GM19238 (cell line): ENCODE measurements around the gene PFN3.
A peak's percentile ranks its signal among the peaks of the same experiment; 100 is the strongest.
"Not testable (repeated sequence)": the region's sequence is repeated elsewhere in the genome, so short reads cannot be mapped to it uniquely, and the experiment has no call there.

ENCODE experiments used
- DNase-seq: peaks from one replicate; pipeline ENCODE4 v3.0.0; 2011; ENCODE audit warnings: low spot score; ENCODE audit not compliant: insufficient read length

The PFN3 gene

DNA sequence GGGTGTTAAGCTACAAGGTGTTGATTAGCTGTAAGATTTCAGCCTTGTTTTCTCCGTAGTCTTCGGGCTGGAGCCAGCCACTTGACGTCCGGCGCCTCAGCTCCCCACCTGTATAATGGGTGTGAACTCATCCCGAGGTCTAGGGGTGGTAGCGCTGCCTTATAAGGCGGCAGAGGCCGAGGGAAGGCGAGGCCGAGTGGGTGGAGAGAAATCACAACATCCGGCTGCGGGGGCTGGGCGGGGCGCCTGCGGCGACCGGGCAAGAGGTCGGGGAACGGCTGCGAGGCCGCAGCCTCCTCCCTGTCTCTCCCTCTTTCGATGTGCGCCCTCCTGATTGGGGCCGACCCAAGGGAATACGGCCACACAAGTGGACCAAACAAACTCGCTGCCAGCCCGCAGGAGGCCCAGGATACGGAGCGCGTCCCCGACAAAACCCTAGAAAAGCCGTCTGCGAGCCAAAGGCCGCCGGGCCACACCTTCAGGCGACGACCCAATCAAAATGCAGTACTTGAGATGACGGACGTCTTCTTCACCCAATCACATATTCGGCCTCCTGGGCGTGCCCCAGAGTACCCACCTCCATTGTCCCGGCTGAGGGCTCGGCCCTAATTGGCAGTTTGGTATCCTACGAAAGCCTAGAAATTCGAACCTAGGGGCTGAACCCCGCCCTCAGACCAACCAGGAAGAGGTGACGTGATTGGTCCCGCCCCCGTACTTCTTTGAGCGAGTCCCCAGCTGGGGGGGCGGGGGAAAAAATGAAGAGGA, 25.5 kb upstream of the PFN3 start:
- peak; percentile 94 for DNase-seq

DNA sequence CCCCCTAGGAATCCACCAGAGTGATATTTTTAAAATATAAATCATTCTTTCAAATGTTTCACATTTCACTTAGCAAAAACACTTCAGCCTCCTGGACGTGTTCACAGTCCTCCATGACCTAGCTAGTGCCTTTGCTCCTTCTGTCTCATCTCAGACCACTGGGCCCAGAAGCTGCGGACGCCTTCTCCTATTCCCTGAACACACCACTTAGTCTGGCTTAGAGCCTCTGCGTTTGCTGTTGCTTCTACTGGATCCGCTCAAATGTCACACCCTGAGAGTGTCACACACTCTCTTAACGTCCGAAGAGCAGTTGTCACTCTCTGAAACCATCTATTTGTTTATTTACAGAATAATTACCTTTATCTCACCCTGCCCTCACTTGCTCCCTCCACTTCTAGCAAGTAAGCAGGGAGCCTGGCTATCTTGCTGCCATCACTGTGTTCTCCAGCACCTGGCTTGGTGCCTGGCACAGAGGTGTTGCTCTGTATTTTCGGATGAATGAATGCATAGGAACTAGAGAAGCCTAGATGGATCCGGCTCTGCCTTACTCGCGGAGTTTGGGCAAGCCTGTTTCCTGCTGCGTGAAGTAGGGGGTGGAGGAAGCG, 24.8 kb upstream of the PFN3 start:
- no peak for DNase-seq

DNA sequence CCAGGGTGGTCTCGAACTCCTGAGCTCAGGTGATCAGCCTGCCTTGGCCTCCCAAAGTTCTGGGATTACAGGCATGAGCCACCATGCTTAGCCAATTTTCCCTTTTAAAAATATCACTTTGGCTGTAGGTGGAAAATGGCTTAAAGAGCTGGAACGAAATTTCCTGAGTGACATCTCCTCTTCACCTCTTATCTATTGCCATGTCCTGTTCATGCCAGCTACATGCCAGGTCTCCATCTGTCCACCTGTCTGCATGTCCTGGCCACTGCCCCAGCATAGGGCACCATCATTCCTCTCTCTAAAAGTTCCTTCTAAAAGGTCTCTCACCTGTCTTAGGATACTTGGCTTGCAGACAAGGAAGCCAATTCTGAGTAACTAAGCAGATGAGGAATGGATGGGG, 23.2 kb upstream of the PFN3 start:
- DNase-seq: no peak

DNA sequence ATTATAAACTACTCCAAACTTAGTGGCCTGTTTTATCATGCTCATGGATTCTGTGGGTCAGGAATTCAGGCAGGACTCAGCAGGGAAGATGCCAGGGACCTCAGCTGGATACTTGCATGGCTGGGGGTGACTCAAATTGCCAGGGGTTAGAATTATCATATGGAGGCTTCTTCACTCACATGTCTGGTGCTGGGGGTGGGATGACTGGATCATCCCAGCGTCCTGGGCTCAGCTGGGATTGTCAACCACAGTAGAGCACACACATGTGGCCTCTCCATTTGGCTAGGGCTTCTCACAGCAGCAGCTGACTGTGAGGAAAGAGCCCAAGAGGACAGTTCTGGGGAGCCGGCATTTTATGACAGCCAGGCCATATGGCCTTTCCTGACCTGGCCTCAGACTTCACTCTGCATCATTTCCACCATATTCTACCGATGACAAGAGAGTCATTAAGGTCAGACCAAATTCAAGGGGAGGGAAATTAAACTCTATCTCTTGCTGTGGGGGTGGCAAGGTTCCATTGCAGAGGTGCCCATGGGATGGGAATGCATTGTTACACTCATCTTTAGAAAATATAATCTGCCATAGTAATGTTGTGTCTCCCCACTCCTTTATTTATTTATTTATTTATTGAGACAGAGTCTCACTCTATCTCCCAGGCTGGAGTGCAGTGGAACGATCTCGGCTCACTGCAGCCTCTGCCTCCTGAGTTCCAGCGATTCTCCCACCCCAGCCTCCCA, 20.8 kb upstream of the PFN3 start:
- DNase-seq: no peak

DNA sequence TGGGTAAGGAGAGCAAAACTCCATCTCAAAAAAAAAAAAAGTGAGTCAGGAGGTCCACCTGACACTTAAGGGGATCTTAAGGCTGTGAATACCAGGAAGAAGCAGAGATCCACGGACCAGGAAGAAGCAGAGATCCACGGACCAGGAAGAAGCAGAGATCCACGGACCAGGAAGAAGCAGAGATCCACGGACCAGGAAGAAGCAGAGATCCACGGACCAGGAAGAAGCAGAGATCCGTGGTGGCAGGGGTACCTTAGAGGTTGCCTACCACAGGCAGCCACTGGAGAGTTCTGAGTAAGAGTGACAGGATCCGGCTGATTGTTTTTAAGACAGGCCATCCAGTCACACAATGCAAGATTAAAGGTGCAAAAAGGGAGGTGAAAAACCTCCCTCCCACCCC, 20.0 kb upstream of the PFN3 start:
- not testable (repeated sequence) for DNase-seq

DNA sequence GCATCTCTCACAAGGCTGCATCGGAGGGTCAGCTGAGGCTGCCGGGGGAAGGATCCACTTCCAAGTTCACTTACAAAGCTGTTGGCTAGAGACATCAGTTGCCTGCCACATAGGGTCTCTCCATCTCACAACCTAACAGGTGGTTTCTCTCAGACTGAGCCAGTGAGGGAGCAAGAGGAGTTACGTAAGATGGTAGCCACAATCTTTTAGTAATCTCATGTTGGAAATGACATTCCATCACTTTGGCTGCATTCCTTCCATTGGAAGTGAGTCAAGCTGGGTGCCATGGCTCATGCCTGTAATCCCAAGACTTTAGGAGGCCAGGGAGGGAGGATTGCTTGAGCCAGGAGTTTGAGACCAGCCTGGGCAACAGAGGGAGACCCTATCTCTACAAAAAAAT, 18.6 kb upstream of the PFN3 start:
- no peak for DNase-seq

DNA sequence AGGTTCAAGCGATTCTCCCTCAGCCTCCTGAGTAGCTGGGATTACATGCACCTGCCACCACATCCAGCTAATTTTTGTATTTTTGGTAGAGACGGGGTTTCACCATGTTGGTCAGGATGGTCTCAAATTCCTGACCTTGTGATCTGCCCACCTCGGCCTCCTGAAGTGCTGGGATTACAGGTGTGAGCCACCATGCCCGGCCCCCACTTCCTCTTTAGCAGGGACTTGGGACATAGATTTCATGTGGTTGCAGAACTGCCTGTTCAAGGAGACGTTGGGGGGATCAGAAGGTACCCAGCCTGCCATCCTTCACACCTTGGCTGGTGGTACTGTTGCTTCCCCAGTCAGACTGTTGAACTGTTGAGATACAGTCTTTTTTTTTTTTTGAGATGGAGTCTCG, 16.6 kb upstream of the PFN3 start:
- DNase-seq: not testable (repeated sequence)

DNA sequence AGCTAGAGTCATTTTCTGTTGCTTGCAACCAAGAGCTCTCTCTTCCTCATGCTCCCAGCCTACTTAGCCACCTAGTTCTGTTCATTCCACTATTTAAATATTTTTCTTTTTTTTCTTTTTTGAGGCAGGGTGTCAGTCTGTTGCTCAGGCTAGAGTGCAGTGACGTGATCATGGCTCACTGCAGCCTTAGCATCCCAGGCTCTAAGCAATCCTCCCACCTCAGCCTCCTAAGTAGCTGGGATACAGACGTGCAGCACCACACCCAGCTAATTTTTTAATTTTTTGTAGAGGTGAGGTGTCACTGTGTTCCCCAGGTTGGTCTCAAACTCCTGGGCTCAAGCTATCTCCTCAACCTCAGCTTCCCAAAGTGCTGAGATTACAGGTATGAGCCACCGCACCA, 14.0 kb upstream of the PFN3 start:
- DNase-seq: no peak

DNA sequence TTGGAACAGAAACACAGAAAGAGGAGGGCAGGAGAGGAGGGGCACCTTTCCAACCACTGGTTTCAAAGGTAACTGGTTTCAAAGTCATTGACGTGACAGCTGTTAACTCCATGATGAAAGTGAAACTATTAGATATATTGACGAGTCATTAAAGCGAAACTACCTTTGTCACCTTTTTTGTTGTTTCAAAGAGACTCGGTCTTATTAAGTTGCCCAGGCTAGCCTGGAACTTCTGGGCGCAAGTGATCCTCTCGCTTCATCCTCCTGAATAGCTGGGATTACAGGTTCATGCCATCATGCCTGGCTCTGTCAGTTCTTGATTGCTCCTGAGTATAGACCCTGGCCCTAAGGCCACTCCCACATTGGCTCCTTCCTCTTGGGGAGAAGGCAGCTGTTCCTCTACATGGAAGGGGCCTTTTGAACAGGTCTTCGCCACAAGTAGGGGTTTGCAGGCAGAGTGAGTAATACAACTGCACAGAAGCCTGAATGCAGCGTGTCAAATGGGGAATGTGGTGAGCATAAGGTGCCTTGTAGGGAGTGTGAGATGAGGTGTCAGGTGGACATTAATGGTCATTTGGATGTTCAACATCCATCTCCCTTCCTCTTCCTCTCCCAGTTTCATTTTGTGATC, 12.3 kb upstream of the PFN3 start:
- no peak for DNase-seq

DNA sequence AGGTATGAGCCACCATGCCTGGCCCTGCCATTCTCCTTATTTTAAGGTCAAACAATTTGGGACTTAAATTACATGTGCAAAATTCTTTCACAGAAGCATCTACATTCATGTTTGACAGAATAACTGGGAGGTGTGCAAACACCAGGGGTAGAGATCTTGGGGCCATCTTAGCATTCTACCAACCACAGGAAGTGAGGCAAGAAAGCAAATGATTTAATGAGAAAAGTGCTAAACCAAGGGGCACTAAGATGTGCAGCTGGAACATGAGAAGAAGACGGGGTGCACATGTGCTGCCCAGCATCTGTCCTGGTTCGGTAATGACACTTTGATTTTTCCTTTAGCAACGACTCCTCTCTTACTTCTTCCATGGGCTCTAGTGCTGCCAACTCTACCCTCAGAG, 10.1 kb upstream of the PFN3 start:
- DNase-seq: no peak

DNA sequence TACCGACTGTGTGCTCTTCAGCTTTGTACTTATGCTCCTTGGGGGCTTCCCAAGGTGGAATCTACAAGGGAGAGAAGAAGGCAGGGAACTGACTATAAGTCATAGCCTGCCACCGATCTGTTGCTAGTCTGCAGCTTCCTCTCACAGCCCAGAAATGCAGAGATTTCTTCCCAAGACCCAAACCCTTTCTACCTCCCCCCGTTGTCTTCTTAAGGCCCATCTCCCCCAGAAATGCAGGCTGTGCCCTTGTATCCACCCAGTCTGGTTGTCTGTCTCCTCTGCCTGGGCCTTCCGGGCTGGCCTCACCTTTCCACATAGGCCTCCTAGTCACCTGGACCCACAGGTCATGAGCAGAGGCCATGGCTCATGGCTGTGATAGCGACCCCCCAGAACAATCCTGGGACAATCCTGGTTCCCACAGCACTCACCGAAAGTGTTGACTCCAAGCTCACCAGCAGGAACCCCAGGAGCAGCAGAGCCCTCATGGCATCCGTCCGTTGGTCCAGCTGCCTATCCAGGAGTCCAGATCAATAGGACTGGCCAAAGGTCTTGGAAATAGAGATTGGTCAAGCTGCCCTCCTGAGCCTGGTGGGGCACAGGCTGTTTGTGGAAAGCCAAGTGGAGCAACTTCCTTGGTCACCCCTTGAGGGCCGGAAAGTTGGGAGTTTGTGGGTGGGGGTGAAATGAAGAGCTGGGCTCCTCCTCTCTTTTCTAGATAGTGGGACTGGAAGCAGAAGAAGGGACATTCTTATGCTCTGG, 8.8 kb upstream of the PFN3 start, which contains the start of gene F12:
Gene F12 (minus strand): TSS at position 522 of the 759 bp plus-strand sequence. CDS start 37 bp downstream, at position 485.
- no peak for DNase-seq

DNA sequence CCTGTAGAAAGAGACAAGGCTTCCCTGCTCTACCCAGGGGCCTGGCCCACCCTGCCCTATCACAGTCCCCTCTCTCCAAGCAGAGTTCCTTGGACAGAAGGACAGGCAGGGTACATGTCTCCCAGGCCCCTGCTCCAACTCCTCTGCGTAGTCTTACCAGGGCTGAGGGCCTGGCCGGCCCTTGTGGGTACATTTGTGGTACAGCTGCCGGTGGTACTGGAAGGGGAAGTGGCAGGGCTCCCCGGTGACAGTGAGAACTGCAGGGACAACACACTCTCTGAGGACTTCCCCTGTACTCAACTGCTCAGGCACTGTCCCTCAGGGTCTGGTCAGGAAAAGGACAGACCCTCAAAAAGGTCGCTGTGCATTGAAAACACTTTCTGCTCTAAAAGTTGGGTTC, 5.3 kb upstream of the PFN3 start:
- no peak for DNase-seq

DNA sequence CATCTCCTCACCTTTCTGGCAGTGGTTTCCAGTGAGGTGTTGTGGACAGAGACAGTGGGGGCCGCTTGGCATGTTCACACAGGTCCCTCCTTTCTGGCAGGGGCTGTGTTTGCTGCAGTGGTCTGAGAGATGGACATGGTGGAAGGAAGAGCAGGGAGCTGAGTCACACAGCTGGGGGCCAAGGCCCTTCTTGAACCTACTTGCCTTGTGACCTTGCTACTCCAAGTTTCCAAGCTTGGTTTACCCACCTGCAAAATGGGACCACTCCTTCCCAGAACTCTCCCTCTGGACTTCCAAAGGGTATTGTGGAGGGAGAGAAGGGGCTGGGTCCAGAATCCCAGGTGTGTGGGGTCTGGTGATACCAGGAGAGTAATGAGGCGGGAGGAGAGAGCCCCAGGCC, 4.9 kb upstream of the PFN3 start:
- no peak for DNase-seq

DNA sequence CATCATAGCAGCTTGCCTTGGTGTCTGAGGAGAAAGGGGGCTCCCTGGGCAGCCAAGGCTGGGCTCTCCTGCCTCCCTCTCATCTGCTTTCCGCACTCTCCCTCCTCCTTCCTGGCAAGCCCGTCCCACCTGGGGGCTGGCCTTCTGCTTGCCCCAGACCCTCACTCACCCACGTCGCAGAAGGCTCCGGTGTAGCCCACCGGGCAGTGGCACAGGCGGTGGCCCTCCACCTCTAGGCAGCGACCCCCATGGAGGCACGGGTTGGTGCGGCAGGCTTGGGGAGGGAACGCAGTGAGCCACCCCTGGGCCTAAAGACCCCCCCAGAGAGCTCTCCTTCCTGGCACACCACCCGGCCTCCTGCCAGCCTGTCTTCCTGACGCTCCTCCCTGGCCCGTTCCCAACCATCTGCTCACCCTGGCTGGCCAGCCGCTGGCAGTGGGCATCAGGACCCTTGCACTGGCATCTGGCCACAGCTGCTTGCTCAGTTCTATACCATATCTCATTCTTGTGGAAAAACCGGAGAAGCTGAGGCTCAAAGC, 4.2 kb upstream of the PFN3 start:
- no peak for DNase-seq

DNA sequence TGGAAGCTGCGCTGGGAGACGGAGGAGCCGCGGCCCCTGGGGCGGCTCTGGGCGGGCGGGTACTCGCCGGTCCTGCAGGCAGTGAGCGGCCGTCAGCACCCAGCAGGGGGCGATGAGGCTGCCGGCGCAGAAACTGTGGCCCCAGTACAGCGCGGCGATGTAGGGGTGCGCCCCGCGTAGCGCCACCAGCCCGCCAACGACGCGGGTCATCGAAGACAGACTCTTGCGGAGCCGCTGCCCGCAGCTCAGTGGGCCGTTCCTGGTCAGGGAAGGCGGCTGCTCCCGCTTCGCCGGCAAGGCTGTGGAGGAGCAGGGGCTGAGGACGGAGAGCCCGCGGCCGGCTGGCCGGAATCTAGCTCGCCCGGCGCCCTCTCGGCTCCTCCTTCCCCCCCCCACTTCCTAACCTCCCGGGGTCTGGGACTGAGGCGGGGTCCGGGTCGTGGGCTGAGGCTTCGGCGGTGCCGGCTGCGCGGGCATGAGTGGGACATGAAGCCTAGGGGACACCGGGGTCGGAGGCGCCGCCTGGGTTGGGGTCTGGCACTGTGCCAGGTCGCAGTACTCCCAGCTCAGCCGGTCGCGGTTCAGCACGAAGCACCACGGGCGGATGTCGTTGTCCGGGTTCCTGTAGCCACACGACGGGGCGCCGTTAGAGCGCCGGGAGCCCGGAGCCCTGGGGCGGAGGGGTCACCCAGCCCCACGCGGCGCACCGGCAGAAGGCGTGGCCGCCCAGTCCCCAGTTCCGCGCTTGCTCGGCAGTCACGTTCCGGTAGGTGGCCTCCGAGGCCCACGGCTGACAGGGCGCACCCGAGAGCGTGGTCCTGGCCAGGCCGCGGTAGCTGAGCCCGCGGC, 3.6 kb upstream of the PFN3 start:
- peak; percentile 93 for DNase-seq

DNA sequence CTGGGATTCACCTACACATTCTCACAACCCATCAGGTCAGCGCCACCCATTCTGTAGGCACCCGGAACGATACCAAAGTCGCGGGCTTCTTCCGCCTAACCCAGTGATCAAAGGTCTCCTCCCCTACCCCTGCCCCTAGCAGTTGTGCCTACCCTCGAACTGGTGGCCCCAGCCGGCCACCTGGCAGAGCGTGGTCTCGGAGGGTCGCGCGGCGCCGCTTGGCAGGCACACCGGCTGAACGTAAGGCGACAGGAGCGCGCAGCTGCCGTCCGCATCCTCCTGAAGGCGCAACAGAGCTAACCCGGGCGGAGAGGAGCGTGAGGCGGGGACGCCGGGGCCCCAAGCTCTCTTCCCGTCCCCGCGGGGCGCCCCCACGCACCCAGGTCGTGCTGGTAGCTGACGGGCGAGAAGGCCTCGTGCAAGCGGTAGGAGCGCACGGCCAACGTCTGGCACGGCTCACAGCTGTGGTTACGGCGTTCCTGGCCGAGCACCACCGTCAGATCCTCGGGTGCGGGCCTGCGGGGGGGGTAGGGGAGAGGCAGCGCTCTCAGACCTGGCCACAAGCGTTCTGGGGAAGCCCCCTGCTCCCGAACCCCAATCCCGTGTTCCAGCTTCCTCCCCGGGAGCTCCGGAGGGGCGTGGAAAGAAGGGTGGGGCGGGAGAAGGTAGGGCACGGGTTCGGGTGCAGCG, 2.8 kb upstream of the PFN3 start:
- peak; percentile 52 for DNase-seq

DNA sequence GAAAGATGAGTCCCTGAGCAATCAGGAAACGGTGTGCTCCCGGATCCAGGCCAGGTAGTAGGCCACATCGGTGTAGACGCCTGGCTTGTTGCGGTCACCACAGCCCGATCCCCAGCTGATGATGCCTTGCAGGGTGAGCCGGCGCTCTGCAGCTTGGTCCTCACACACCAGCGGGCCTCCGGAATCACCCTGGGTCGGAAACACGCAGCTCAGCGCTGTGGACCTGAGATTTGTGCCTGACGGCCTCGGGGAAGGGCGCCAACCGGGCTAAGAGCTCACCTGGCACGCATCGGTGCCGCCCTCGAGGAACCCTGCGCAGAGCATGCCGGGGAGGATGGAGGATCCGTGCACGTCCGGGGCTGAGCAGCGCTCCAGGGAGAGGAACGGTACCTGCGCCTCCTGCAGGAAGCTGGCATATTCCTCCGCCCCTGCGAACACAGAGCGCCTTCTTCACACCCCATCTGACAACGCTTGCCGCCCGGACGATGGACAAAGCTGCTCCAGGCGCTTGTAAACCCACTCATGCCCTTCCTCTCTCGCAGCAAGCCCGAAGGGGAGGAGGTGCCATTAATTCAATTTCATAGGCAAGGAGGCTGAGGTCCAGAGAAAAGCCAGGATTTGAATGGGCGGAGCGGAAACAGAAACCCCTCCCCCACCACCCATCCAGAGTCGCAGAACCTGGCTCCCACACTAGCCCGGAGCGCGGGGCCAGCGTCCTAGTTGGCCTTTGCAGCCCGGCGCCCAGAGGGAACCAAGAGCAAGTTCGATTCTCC, 2.0 kb upstream of the PFN3 start:
- peak; percentile 64 for DNase-seq

DNA sequence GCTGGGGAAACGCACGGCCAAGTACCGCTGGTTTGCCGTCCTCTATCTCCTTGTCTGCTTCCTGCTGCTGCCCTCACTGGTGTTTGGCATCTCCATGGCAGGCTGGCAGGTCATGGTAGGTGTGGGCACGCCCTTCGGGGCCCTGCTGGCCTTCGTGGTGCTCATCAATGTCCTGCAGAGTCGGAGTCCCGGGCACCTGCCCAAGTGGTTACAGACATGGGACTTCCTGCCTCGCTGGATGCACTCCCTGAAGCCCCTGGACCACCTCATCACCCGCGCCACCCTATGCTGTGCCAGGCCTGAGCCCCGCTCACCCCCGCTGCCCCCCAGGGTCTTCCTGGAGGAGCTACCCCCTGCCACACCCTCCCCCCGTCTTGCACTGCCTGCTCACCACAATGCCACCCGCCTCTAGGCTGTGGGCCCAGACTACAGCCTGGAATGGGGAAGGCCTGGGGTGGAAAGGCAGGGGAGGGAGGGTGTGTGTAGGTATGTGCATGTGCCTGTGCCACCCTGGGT, 2.5 kb downstream of the PFN3 start:
- no peak for DNase-seq
